ENCODE results near the gene STK16. TPM values are rescaled to one million over a fixed set of nuclear protein-coding genes. Genes with fewer than 3 reads are reported as not detected.

Gene STK16
- total and polyA plus RNA-seq, 2 of the 4 experiments (the other 2 are of a cell fraction) = 44.4 to 50.1 TPM

DNA sequence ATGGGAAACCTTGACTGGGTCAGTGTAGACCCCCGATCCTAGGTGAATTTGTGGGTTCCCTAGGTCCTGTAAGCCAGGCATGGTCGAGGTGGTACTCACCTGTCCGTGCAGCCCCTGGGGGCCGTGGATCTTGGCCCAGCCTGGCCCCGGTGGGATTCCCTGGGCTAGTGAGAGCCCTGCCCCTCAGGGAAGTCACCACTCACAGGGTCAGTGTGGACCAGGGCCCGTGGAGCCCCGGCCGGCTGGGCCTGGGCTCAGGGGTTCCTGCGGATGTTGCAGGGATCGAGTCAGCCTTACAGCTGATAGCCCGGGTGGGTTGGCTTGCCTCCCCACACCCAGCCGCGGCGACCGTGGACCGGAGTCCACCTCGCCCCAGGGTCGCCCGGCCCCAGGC lies 16.4 kb upstream of the STK16 start:
- no peaks in the 10 kb centered on the region for H4K20me1 ChIP-seq (ENCODE audit: insufficient read depth, low read length)
- peak overlapping the region; percentile 26 to 66; a peak in 2 of 4 replicates for H4K8ac ChIP-seq (ENCODE audit: low read depth in 2 of 2, low read length in 2 of 2)
- H3K9me3 ChIP-seq (ENCODE audit: control insufficient read depth, insufficient read depth, low read length) = no peaks in the 10 kb centered on the region
- ChIA-PET POLR2A (ENCODE audit: unreplicated experiment) (interaction anchor here (0.7 to 1.1 kb wide), 2 partner anchors 16 to 20 kb away, joined by 6 to 18 read pairs; no protein-coding TSS in a partner anchor), CTCF (interaction anchor here (1.3 kb wide), 1 partner anchor 66 kb away, joined by 8 read pairs; no protein-coding TSS in a partner anchor)
- H3K14ac ChIP-seq (replicated peaks; ENCODE audit: low read depth, low read length) = peak overlapping the region; percentile 93
- peak overlapping the region; percentile 51 for H3K4ac ChIP-seq (ENCODE audit: low read depth, low read length)
- peak overlapping the region; percentile 93 for H3K4me2 ChIP-seq (ENCODE audit: low read depth, low read length)
- H2BK15ac ChIP-seq (ENCODE audit: low read depth, low read length) = 0 out of 3 replicates have a peak overlapping the region, but pooled peaks have one; percentile 25
- BruUV-seq (replicated peaks) = no TSS peak
- in situ Hi-C loops (cut with MboI; ENCODE audit: low sequenced_read_pairs) (no loop called here), intact Hi-C loops (cut with micrococcal nuclease) (loop anchor here (1.0 kb wide), 1 partner anchor 65 kb away; no protein-coding TSS in a partner anchor), dilution Hi-C loops (cut with HindIII; ENCODE audit: low sequenced_read_pairs, unreplicated experiment) (no loop called here)
- H3K18ac ChIP-seq (ENCODE audit: low read depth, low read length) = no peak overlapping the region
- peak overlapping the region; percentile 68 for H4K91ac ChIP-seq (ENCODE audit: insufficient read depth, low read depth, low read length)
- H2AK9ac ChIP-seq (replicated peaks; ENCODE audit: low read depth, low read length, poor library complexity) = peak overlapping the region; percentile 94
- peak overlapping the region; percentile 71 for H2BK5ac ChIP-seq (ENCODE audit: low read depth, low read length, poor library complexity, severe bottlenecking)
- no peak overlapping the region; the same call in 1 of the 2 replicates for H2BK120ac ChIP-seq (ENCODE audit: low read depth, low read length)
- peak overlapping the region; percentile 79 for H3K4me3 ChIP-seq (ENCODE audit: insufficient read depth, low read depth, low read length)
- no peaks in the 10 kb centered on the region for H3K27me3 ChIP-seq (ENCODE audit: control insufficient read depth, insufficient read depth, low read length)
- H3K9ac ChIP-seq (ENCODE audit: low read depth, low read length) = peak overlapping the region; percentile 82
- H2BK20ac ChIP-seq (ENCODE audit: low read depth, low read length) = no peak overlapping the region
- ATAC-seq (ENCODE audit: low read depth) (peak; percentile 30; the same call in 1 of the 2 replicates), DNase-seq (no peak)
- peak overlapping the region; percentile 31 for H4K5ac ChIP-seq (ENCODE audit: low read depth, low read length)
- H3K36me3 ChIP-seq (ENCODE audit: control insufficient read depth, insufficient read depth, low read length) = peaks cover 36% of the 10 kb centered on the region
- 100% methylated on average over 1 of the region's 19 CpGs; no CpG with 5 or more reads in 1 of the 2 experiments for WGBS, 2 experiments (ENCODE audit: extremely low coverage in 2 of 2, insufficient read length in 1 of 2)
- H3K79me1 ChIP-seq (ENCODE audit: low read depth in 1 of 2, low read length in 2 of 2) = peaks cover 46 to 56% of the 10 kb centered on the region in 2 experiments
- H3K56ac ChIP-seq (ENCODE audit: extremely low read depth, insufficient read depth, low read length) = peak overlapping the region; percentile 69; the same call in 1 of the 2 replicates
- TF ChIP-seq MXI1 (IDR thresholded peaks at IDR 0.05; ENCODE audit: borderline replicate concordance, low read depth, low read length) = peak; percentile 8; the same call in 1 of the 2 replicates
- TF ChIP-seq FOS (IDR thresholded peaks at IDR 0.05; ENCODE audit: low read depth, low read length) = no peak
- no peak for TF ChIP-seq SMC3 (IDR thresholded peaks at IDR 0.05; ENCODE audit: low read depth, low read length)
- no peak for TF ChIP-seq POLR2A (IDR thresholded peaks at IDR 0.05; ENCODE audit: low read depth, low read length)
- peak overlapping the region; percentile 99 for H2AFZ ChIP-seq (replicated peaks; ENCODE audit: low read length, poor library complexity)
- H3K23ac ChIP-seq (ENCODE audit: low read depth, low read length) = peak overlapping the region; percentile 87
- H2AK5ac ChIP-seq (ENCODE audit: low read depth, low read length) = peak overlapping the region; percentile 22; the same call in 1 of the 2 replicates
- H3K27ac ChIP-seq (ENCODE audit: insufficient read depth, low read length) = peak overlapping the region; percentile 70
- H3K9me1 ChIP-seq (ENCODE audit: insufficient read depth, low read length) = peaks cover 8% of the 10 kb centered on the region; the same call in 1 of the 2 replicates
- H3K4me1 ChIP-seq (ENCODE audit: control insufficient read depth, insufficient read depth, low read length) = peaks cover 5% of the 10 kb centered on the region

Measured in IMR-90 (cell line).